ENCODE results near the gene PPP2R5B.

Gene PPP2R5B

GRCh38 chr11:64894070-64894811 lies 30.2 kb upstream of the PPP2R5B start:
- Histone ChIP-seq H3K4me1 (ENCODE audit: insufficient read depth, low read length) (peaks cover 7% of the 10 kb centered on the region; the same call in 1 of the 2 replicates), H3K9me3 (ENCODE audit: control insufficient read depth, insufficient read depth, low read length) (no peaks in the 10 kb centered on the region), H3K36me3 (ENCODE audit: insufficient read depth, low read length) (no peaks in the 10 kb centered on the region), H3K9ac (ENCODE audit: low read depth, low read length) (no peak overlapping the region)

- Histone ChIP-seq H3K9ac (ENCODE audit: low read depth, low read length) (no peak overlapping the region), H3K36me3 (ENCODE audit: insufficient read depth, low read length) (no peaks in the 10 kb centered on the region), H3K4me1 (ENCODE audit: insufficient read depth, low read length) (peaks cover 6% of the 10 kb centered on the region; the same call in 1 of the 2 replicates), H3K9me3 (ENCODE audit: control insufficient read depth, insufficient read depth, low read length) (no peaks in the 10 kb centered on the region)
Measured at GRCh38 chr11:64894812-64895452, 29.6 kb upstream of the PPP2R5B start.

- peaks cover 6% of the 10 kb centered on the region; the same call in 1 of the 2 replicates for H3K4me1 ChIP-seq (ENCODE audit: insufficient read depth, low read length)
- H3K36me3 ChIP-seq (ENCODE audit: insufficient read depth, low read length) = no peaks in the 10 kb centered on the region
- H3K9me3 ChIP-seq (ENCODE audit: control insufficient read depth, insufficient read depth, low read length) = no peaks in the 10 kb centered on the region
- H3K9ac ChIP-seq (ENCODE audit: low read depth, low read length) = no peak overlapping the region
Measured at GRCh38 chr11:64896448-64897022, 28.0 kb upstream of the PPP2R5B start.

DNA sequence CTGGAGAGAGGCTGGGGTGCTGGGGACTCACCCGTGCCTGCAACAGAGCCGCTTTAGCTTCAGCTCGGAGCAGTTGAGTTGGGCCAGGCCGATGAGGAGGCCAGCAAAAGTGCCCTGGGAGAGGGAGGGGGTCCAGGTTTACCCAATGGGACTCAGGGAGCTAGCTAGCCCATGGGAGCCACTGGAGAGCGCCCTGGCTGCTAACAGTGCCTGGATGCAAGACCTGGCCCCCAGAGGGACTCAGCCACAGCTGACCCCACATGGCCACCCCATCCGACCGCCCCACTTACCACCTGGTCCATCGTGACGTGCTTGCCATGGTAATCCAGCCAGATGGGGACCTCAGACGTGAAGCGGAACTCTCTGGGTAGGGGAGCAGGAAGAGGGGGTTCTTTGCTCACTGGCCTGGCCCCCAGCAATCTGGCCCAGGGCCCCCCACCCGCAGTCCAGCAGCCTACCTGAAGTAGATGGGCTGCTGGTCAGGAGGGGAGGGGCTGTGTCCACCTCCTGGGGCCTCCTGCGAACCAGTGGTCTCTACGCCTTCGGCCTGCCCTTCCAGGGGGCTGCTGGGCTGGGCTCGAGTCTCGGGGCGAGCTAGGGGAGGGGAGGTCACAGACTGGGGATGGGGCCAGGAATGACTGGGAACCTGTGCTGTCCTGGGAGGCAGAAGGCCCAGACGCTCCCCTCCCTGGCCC lies 27.0 kb upstream of the PPP2R5B start:
- Histone ChIP-seq H3K4me1 (ENCODE audit: insufficient read depth, low read length) (peaks cover 6% of the 10 kb centered on the region; the same call in 1 of the 2 replicates), H3K9ac (ENCODE audit: low read depth, low read length) (no peak overlapping the region)

DNA sequence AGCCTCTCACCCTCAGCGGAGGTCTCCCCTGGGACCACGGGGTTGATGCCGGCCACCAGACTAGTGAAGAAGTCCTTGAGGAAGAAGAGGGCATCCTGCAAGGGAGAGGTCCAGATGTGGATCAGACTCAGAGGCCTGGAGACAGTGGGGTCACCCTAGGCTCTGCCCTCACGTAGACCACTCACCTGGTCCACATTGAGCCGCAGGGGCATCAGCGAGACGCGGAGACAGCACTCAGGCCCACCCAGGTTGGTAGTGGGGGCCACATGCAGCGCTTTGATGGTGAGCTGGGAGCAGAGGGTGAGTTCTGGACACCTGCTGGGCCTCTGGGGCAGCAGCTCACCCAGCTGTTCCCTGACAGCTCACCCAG lies 26.4 kb upstream of the PPP2R5B start:
- H3K36me3 ChIP-seq (ENCODE audit: insufficient read depth, low read length) = no peaks in the 10 kb centered on the region
- H3K4me1 ChIP-seq (ENCODE audit: insufficient read depth, low read length) = peaks cover 6% of the 10 kb centered on the region; the same call in 1 of the 2 replicates
- H3K9ac ChIP-seq (ENCODE audit: low read depth, low read length) = no peak overlapping the region
- no peaks in the 10 kb centered on the region for H3K9me3 ChIP-seq (ENCODE audit: control insufficient read depth, insufficient read depth, low read length)

More for the DNA sequence above, 27.0 kb upstream of the PPP2R5B start:
- Histone ChIP-seq H3K36me3 (ENCODE audit: insufficient read depth, low read length) (no peaks in the 10 kb centered on the region), H3K9me3 (ENCODE audit: control insufficient read depth, insufficient read depth, low read length) (no peaks in the 10 kb centered on the region)

GRCh38 chr11:64898541-64898940 lies 25.9 kb upstream of the PPP2R5B start:
- no peaks in the 10 kb centered on the region; the same call in 1 of the 2 replicates for H3K36me3 ChIP-seq (ENCODE audit: insufficient read depth, low read length)
- no peak overlapping the region for H3K9ac ChIP-seq (ENCODE audit: low read depth, low read length)
- peaks cover 6% of the 10 kb centered on the region; the same call in 1 of the 2 replicates for H3K4me1 ChIP-seq (ENCODE audit: insufficient read depth, low read length)
- H3K9me3 ChIP-seq (ENCODE audit: control insufficient read depth, insufficient read depth, low read length) = no peaks in the 10 kb centered on the region

- Histone ChIP-seq H3K4me1 (ENCODE audit: insufficient read depth, low read length) (no peaks in the 10 kb centered on the region), H3K9ac (ENCODE audit: low read depth, low read length) (no peak overlapping the region), H3K36me3 (ENCODE audit: insufficient read depth, low read length) (no peaks in the 10 kb centered on the region; the same call in 1 of the 2 replicates), H3K9me3 (ENCODE audit: control insufficient read depth, insufficient read depth, low read length) (no peaks in the 10 kb centered on the region)
Measured at GRCh38 chr11:64900263-64900678, 24.2 kb upstream of the PPP2R5B start.

GRCh38 chr11:64900774-64901173 lies 23.7 kb upstream of the PPP2R5B start:
- Histone ChIP-seq H3K4me1 (ENCODE audit: insufficient read depth, low read length) (no peaks in the 10 kb centered on the region), H3K36me3 (ENCODE audit: insufficient read depth, low read length) (no peaks in the 10 kb centered on the region; the same call in 1 of the 2 replicates), H3K9me3 (ENCODE audit: control insufficient read depth, insufficient read depth, low read length) (no peaks in the 10 kb centered on the region), H3K9ac (ENCODE audit: low read depth, low read length) (no peak overlapping the region)

- Histone ChIP-seq H3K36me3 (ENCODE audit: insufficient read depth, low read length) (no peaks in the 10 kb centered on the region; the same call in 1 of the 2 replicates), H3K4me1 (ENCODE audit: insufficient read depth, low read length) (no peaks in the 10 kb centered on the region), H3K9me3 (ENCODE audit: control insufficient read depth, insufficient read depth, low read length) (no peaks in the 10 kb centered on the region), H3K9ac (ENCODE audit: low read depth, low read length) (no peak overlapping the region)
Measured at GRCh38 chr11:64902102-64902900, 22.2 kb upstream of the PPP2R5B start.

DNA sequence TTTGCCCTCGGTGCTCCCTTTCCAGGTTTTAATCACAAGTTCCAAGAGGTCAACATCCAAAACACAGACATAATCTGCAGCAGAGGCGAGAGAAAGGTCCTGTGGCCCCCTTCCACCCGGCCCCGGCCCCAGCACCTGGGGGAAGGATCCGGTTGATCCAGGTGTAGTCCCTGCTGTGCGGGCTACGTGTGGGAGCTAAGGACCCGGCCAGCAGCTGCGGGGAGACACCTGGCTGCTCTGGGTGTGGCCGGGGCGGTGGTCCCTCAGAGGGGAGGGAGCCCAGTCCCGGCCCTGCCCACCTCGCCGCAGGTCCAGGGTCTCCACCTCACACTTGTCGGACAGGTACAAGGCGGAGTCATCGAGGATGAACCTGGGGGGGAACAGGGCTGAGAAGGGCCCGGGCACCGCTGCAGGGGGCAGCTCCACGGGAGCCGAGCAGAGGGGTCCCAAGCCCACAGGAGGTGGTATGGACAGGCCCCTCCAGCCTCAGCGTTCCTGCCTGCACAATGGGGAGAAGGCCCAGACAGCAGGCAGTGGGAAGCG lies 21.1 kb upstream of the PPP2R5B start:
- H3K9me3 ChIP-seq (ENCODE audit: control insufficient read depth, insufficient read depth, low read length) = no peaks in the 10 kb centered on the region
- H3K4me1 ChIP-seq (ENCODE audit: insufficient read depth, low read length) = no peaks in the 10 kb centered on the region
- no peaks in the 10 kb centered on the region; the same call in 1 of the 2 replicates for H3K36me3 ChIP-seq (ENCODE audit: insufficient read depth, low read length)
- H3K9ac ChIP-seq (ENCODE audit: low read depth, low read length) = no peak overlapping the region

DNA sequence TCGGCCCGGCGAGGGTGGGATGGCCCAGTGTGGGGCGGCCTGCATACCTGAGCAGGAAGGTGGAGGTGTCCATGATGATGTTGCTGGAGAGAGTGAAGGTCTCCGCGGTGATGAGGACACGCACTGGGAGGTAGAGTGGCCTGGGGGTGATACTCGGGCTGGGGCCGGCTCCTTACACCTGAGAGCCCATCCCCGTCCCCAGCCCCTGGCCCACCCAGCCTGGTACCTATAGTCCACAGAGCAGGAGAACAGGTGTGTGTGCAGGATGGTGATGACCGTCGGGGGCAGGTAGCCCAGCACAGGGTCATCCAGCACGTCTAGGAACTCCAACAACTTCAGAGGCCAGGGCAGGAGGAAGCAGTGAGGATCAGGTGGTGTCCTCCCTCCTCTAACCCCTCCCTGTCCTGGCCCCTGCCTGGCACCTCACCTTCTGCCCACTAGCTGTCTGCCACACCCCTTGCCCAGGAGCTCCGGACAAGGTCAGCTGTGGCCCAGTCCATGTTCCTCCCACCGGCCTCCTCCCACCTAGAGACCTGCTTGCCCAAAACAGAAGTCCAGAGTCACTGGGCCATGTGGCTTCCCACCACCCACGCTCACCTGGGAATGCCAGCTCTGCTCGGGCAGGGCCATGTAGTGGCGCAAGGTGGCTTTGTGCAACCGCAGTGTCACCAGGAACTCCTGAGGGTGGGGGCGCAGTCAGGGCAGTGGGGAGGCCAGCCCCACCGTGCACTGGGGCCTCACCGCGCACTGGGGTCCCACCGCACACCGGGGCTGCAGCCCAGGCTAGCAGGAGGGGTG lies 18.8 kb upstream of the PPP2R5B start:
- no peaks in the 10 kb centered on the region for H3K9me3 ChIP-seq (ENCODE audit: control insufficient read depth, insufficient read depth, low read length)
- no peaks in the 10 kb centered on the region; the same call in 1 of the 2 replicates for H3K36me3 ChIP-seq (ENCODE audit: insufficient read depth, low read length)
- H3K4me1 ChIP-seq (ENCODE audit: insufficient read depth, low read length) = no peaks in the 10 kb centered on the region
- no peak overlapping the region for H3K9ac ChIP-seq (ENCODE audit: low read depth, low read length)

GRCh38 chr11:64906314-64906635 lies 18.2 kb upstream of the PPP2R5B start:
- H3K9ac ChIP-seq (ENCODE audit: low read depth, low read length) = no peak overlapping the region
- H3K9me3 ChIP-seq (ENCODE audit: control insufficient read depth, insufficient read depth, low read length) = no peaks in the 10 kb centered on the region
- H3K36me3 ChIP-seq (ENCODE audit: insufficient read depth, low read length) = no peaks in the 10 kb centered on the region; the same call in 1 of the 2 replicates
- no peaks in the 10 kb centered on the region for H3K4me1 ChIP-seq (ENCODE audit: insufficient read depth, low read length)

- Histone ChIP-seq H3K9me3 (ENCODE audit: control insufficient read depth, insufficient read depth, low read length) (no peaks in the 10 kb centered on the region), H3K4me1 (ENCODE audit: insufficient read depth, low read length) (no peaks in the 10 kb centered on the region), H3K9ac (ENCODE audit: low read depth, low read length) (no peak overlapping the region), H3K36me3 (ENCODE audit: insufficient read depth, low read length) (no peaks in the 10 kb centered on the region)
Measured at GRCh38 chr11:64908766-64909165, 15.7 kb upstream of the PPP2R5B start.

All from ES-I3 (cell line).